ENCODE results near the gene KEAP1. TPM values are rescaled to one million over a fixed set of nuclear protein-coding genes. Genes with fewer than 3 reads are reported as not detected.
"Not testable (repeated sequence)": the region's sequence is repeated elsewhere in the genome, so short reads cannot be mapped to it uniquely, and the experiment has no call there.

The KEAP1 gene
- total and polyA plus RNA-seq, 9 of the 15 experiments (the other 6 are each of a cell fraction or from before 2014, with no cell fraction given) = 2.1 to 95.6 (median 64.3) TPM

GRCh38 chr19:10551006-10551405, 47.9 kb upstream of the KEAP1 start:
- intact Hi-C loops (cut with micrococcal nuclease) = not testable (repeated sequence)

GRCh38 chr19:10550336-10550735, 47.2 kb upstream of the KEAP1 start:
- CTCF ChIA-PET (ENCODE audit: low intra/inter-chr PET ratio) = no interaction called here
- ATAC-seq = no peak
- TF ChIP-seq ELF1 (tag; IDR thresholded peaks at IDR 0.05) (no peak), MCM5 (IDR thresholded peaks at IDR 0.05; ENCODE audit: low read depth) (no peak), HINFP (tag; conservative IDR thresholded peaks at IDR 0.05; ENCODE audit: low read depth) (no peak), CREB5 (CRISPR knock-in tag; IDR thresholded peaks at IDR 0.05) (no peak), HNRNPH1 (optimal IDR thresholded peaks at IDR 0.05; ENCODE audit: low read depth, low read length) (no peak)
- Histone ChIP-seq H3K4me2 (ENCODE audit: insufficient read depth, low read length) (no peak overlapping the region), H3K9me1 (ENCODE audit: control insufficient read depth, insufficient read depth, low read length) (no peaks in the 10 kb centered on the region), H3K27ac (ENCODE audit: extremely low read depth, low read depth, low read length) (no peak overlapping the region), H3K4me1 (replicated peaks in 1 of 2; ENCODE audit: control insufficient read depth in 2 of 2, insufficient read depth in 2 of 2, low read length in 2 of 2) (peaks cover 0 to 31% of the 10 kb centered on the region in 2 experiments; a peak in 3 of 5 replicates), H4K20me1 (replicated peaks; ENCODE audit: control insufficient read depth, insufficient read depth, low read length) (peaks cover 16% of the 10 kb centered on the region), H3K79me2 (ENCODE audit: control insufficient read depth, insufficient read depth, low read length) (peaks cover 15% of the 10 kb centered on the region), H3K9ac (ENCODE audit: insufficient read depth in 1 of 2, low read depth in 2 of 2, low read length in 2 of 2) (no peak overlapping the region), H2AFZ (ENCODE audit: low read depth, low read length) (no peak overlapping the region), H3K9me3 (replicated peaks; ENCODE audit: control insufficient read depth, insufficient read depth, low read depth, low read length) (peaks cover 3% of the 10 kb centered on the region), H3K4me3 (no peak overlapping the region), H3K36me3 (ENCODE audit: control insufficient read depth, insufficient read depth, low read length) (peaks cover 85% of the 10 kb centered on the region), H3K27me3 (ENCODE audit: control insufficient read depth in 2 of 2, insufficient read depth in 2 of 2, low read length in 2 of 2) (no peaks in the 10 kb centered on the region)
- no peak for DNase-seq (ENCODE audit: extremely low read depth in 1 of 4, low spot score in 3 of 4)
- FAIRE-seq = no peak
- intact Hi-C loops (cut with micrococcal nuclease) (no loop called here), in situ Hi-C loops (cut with MboI) (no loop called here)
- BruUV-seq (replicated peaks) = no TSS peak
- POLR2A ChIA-PET = no interaction called here
- 89% methylated on average over 5 of the region's 6 CpGs for WGBS (ENCODE audit: insufficient coverage, low coverage, missing lambda C conversion rate)

More at GRCh38 chr19:10551006-10551405, 47.9 kb upstream of the KEAP1 start:
- H3K79me2 ChIP-seq (ENCODE audit: control insufficient read depth, insufficient read depth, low read length); H3K9ac ChIP-seq (ENCODE audit: insufficient read depth in 1 of 2, low read depth in 2 of 2, low read length in 2 of 2); H3K27me3 ChIP-seq (ENCODE audit: control insufficient read depth in 2 of 2, insufficient read depth in 2 of 2, low read length in 2 of 2); in situ Hi-C loops (cut with MboI); H2AFZ ChIP-seq (ENCODE audit: low read depth, low read length); FAIRE-seq; H3K27ac ChIP-seq (ENCODE audit: extremely low read depth, low read depth, low read length); H3K9me1 ChIP-seq (ENCODE audit: control insufficient read depth, insufficient read depth, low read length); H3K9me3 ChIP-seq (replicated peaks; ENCODE audit: control insufficient read depth, insufficient read depth, low read depth, low read length); H3K4me2 ChIP-seq (ENCODE audit: insufficient read depth, low read length); ATAC-seq; H3K4me3 ChIP-seq; POLR2A ChIA-PET; BruUV-seq (replicated peaks); DNase-seq (ENCODE audit: extremely low read depth in 1 of 4, low spot score in 3 of 4): not testable (repeated sequence)
- CTCF ChIA-PET (ENCODE audit: low intra/inter-chr PET ratio) = interaction anchor here (0.6 kb wide), 1 partner anchor 10 kb away, joined by 3 read pairs; no protein-coding TSS in a partner anchor
- H3K36me3 ChIP-seq (ENCODE audit: control insufficient read depth, insufficient read depth, low read length) = peaks cover 86% of the 10 kb centered on the region
- peaks cover 0 to 27% of the 10 kb centered on the region in 2 experiments; a peak in 2 of 5 replicates for H3K4me1 ChIP-seq (replicated peaks in 1 of 2; ENCODE audit: control insufficient read depth in 2 of 2, insufficient read depth in 2 of 2, low read length in 2 of 2)
- H4K20me1 ChIP-seq (replicated peaks; ENCODE audit: control insufficient read depth, insufficient read depth, low read length) = peaks cover 12% of the 10 kb centered on the region
- 95% methylated on average over 6 of the region's 9 CpGs for WGBS (ENCODE audit: insufficient coverage, low coverage, missing lambda C conversion rate)

Data from K562 (cell line).